Retinal pigment epithelial cell (primary cell): ENCODE data around the gene TRANK1.
"Not testable (repeated sequence)": the region's sequence is repeated elsewhere in the genome, so short reads cannot be mapped to it uniquely, and the experiment has no call there.

ENCODE experiments used
- DNase-seq: peaks from one replicate; pipeline ENCODE4 v3.0.0-alpha.2; 2010; ENCODE audit warnings: low read depth
- H3K4me3 ChIP-seq: 2 replicates; pipeline ENCODE4 v1.5.1; 2011; ENCODE audit warnings: mild to moderate bottlenecking, low read length, control low read depth, moderate library complexity
- CTCF ChIP-seq: conservative IDR thresholded peaks from 2 replicates; pipeline ENCODE4 v1.5.1; 2011; ENCODE audit warnings: low read depth, low read length, control low read depth, inconsistent platforms

The TRANK1 gene

DNA sequence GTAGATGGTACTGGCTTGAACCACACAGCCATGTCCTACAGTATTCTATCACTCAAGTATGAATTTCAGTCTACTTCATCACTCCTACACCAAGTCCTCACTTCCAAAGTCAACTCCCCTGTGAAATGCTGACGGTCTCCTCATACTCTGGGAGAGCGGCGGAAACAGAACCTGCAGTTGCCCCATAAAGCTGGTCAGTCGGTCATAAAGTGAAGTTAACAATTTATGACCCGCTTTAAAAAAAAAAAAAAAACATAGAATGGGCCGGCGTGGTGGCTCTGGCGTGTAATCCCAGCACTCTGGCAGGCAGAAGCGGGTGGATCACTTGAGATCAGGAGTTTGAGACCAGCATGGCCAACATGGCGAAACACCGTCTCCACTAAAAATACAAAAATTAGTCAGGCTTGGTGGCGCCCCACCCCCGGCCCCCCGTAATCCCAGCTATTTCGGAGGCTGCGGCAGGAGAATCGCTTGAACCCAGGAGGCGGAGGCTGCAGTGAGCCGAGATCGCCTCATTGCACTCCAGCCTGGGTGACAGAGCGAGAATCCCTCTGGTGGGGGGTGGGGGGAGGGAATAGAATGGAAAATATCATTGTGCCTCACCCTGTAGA lies 2.1 kb downstream of the TRANK1 start:
- no peak for DNase-seq

GRCh38 chr3:36941658-36942057 lies 3.2 kb downstream of the TRANK1 start:
- no peak for TF ChIP-seq CTCF
- no peak for DNase-seq
- no peak overlapping the region for H3K4me3 ChIP-seq

More for the DNA sequence above, 2.1 kb downstream of the TRANK1 start:
- H3K4me3 ChIP-seq, result no peak overlapping the region
- TF ChIP-seq CTCF, result no peak

GRCh38 chr3:36941162-36941561 lies 3.7 kb downstream of the TRANK1 start:
- no peak for DNase-seq
- TF ChIP-seq CTCF, result no peak
- H3K4me3 ChIP-seq, result no peak overlapping the region

GRCh38 chr3:36937492-36937891 lies 7.4 kb downstream of the TRANK1 start:
- DNase-seq, result no peak
- no peak overlapping the region for H3K4me3 ChIP-seq
- no peak for TF ChIP-seq CTCF

DNA sequence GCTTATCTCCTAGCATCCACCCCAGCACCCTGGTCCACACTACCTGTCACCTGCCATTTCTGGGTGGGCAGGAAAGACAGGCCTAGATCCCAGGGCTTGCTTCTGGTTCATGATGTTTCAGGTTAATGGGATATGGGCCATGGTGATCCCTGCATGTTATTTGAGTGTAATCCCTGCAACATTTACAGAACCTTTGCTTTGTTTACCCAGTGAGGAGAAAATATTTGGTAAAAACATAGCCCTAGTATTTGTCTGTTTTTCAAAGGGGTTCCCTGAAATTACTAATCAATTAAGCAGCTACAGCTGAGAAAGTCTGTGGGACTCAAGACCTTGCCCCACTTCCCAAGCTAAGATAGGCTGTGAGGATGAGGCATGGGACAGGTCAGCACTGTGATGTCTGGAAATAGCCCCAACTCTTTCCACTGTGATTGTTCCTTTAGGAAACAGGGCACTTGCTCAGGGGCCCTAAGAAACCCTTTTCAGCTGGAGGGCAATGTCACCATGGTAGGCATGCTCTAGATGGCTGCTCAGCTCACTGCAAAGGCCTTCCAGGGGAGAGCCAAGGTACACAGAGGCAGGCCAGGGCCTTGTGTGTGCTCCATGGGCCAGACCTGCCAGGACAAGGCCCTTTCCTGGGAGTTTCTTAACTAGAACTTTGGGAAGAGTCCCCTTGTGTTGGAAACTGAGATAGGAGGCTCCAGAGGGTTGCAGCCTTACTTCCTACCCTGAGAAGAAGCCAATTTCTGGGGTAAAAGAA lies 11.1 kb downstream of the TRANK1 start:
- no peak overlapping the region for H3K4me3 ChIP-seq
- no peak for DNase-seq
- no peak for TF ChIP-seq CTCF

DNA sequence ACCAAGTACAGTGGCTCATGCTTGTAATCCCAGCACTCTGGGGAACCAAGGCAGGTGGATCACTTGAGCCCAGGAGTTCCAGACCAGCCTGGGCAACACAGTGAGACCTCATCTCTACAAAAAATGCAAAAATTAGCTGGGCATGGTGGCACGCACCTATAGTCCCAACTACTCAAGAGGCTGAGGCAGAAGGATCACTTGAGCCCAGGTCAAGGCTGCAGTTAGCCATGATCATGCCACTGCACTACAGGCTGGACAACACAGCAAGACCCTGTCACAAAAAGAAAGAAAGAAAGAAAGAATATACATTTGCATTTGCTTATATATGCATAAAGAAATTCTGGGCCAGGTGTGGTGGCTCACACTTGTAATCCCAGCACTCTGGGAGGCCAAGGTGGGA lies 13.4 kb downstream of the TRANK1 start:
- not testable (repeated sequence) for DNase-seq, H3K4me3 ChIP-seq

DNA sequence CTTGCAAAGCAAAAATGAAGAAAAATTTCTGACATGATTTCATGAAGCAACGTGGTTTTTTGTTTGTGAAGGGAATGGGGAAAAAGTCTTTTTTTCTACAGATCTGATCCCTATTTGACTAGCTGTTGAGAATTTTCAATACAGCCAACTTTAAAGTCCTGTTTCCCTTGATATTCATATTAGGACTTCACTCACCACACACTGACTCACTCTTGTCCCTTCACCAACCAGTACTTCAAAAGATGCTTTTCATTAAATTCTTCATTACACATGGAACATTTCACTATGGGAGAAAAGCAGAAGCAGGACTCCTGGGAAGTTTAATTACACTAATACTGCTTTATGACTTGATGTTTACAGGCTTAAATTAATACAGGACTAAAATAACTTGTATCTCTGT lies 16.6 kb downstream of the TRANK1 start:
- DNase-seq, result no peak
- H3K4me3 ChIP-seq, result no peak overlapping the region
- no peak for TF ChIP-seq CTCF
